RWPE1 (cell line): ENCODE measurements around the gene POGLUT3.
A peak's percentile ranks its signal among the peaks of the same experiment; 100 is the strongest.

Experiments
- CTCF ChIA-PET: fragments of 350-600 bp; sonication (Branson Sonifier 250); formaldehyde crosslinking; extraction: SDS; loops from one replicate; lab custom pipeline; 2021; lab: Yijun Ruan, JAX
- POLR2A ChIA-PET: fragments of 400-600 bp; formaldehyde crosslinking; extraction: SDS; loops from one replicate; lab custom pipeline; 2020; ENCODE audit warnings: antibody characterized with exemption; ENCODE audit not compliant: low non-redundant PET; lab: Yijun Ruan, JAX
- DNase-seq: peaks from one replicate; pipeline ENCODE4 v3.0.0; 2012; ENCODE audit warnings: low spot score
- H3K27ac ChIP-seq: fragments of 450-650 bp; 2 replicates; pipeline ENCODE4 v1.5.1; 2017
- CTCF ChIP-seq: fragments of 450-650 bp; conservative IDR thresholded peaks from 2 replicates; pipeline ENCODE4 v1.5.1; 2017; ENCODE audit warnings: low read depth, mild to moderate bottlenecking

Gene POGLUT3

GRCh38 chr11:108524422-108524821 is 26.2 kb upstream of the POGLUT3 start:
- DNase-seq = no peak
- TF ChIP-seq CTCF = no peak
- CTCF ChIA-PET = no interaction called here
- H3K27ac ChIP-seq = no peak overlapping the region
- POLR2A ChIA-PET = no interaction called here

- no peak for TF ChIP-seq CTCF
- no peak overlapping the region for H3K27ac ChIP-seq
- ChIA-PET CTCF (no interaction called here), POLR2A (no interaction called here)
- no peak for DNase-seq
Observed at GRCh38 chr11:108522318-108522717, 24.1 kb upstream of the POGLUT3 start.

- POLR2A ChIA-PET = no interaction called here
- no peak for TF ChIP-seq CTCF
- no peak overlapping the region for H3K27ac ChIP-seq
- DNase-seq = no peak
- CTCF ChIA-PET = no interaction called here
Observed at GRCh38 chr11:108518581-108518980, 20.4 kb upstream of the POGLUT3 start.

GRCh38 chr11:108516125-108516524 is 17.9 kb upstream of the POGLUT3 start:
- ChIA-PET POLR2A (no interaction called here), CTCF (no interaction called here)
- H3K27ac ChIP-seq = no peak overlapping the region
- TF ChIP-seq CTCF = no peak
- DNase-seq = no peak

- no peak for DNase-seq
- TF ChIP-seq CTCF = no peak
- ChIA-PET CTCF (no interaction called here), POLR2A (no interaction called here)
- H3K27ac ChIP-seq = no peak overlapping the region
Observed at GRCh38 chr11:108512708-108513107, 14.5 kb upstream of the POGLUT3 start.

- DNase-seq = peak; percentile 21
- no peak for TF ChIP-seq CTCF
- CTCF ChIA-PET = interaction anchor here (0.7 kb wide), 2 partner anchors 11 to 69 kb away, joined by 3 to 4 read pairs; no protein-coding TSS in a partner anchor
- POLR2A ChIA-PET = no interaction called here
- H3K27ac ChIP-seq = no peak overlapping the region
Observed at GRCh38 chr11:108511851-108512474, 13.8 kb upstream of the POGLUT3 start.
